SK-N-SH treated with all-trans-retinoic acid at 6 μM for 48 hours (cell line): ENCODE results near the gene BABAM1.

Source experiments
- ATAC-seq: fragments of 200-7000 bp; cut with Tn5 transposase; 3 replicates; pipeline ENCODE4 v1.9.1; 2020; ENCODE audit warnings: mild to moderate bottlenecking, moderate library complexity
- ARNTL ChIP-seq: fragments of 450-650 bp; formaldehyde crosslinking; IDR thresholded peaks from 2 replicates; pipeline ENCODE4 v1.5.0; 2020; ENCODE audit warnings: low read depth, mild to moderate bottlenecking, moderate library complexity, borderline replicate concordance
- BACH2 ChIP-seq: fragments of 250-450 bp; sonication (Bioruptor Pico); IDR thresholded peaks from 2 replicates; pipeline ENCODE4 v1.9.0; 2021; ENCODE audit warnings: mild to moderate bottlenecking, borderline replicate concordance
- CSDC2 ChIP-seq: fragments of 250-450 bp; sonication (Bioruptor Pico); IDR thresholded peaks from 2 replicates; pipeline ENCODE4 v1.5.0; 2020; ENCODE audit warnings: mild to moderate bottlenecking, moderate library complexity
- CSRNP3 ChIP-seq: fragments of 250-450 bp; sonication (Bioruptor Pico); IDR thresholded peaks from 2 replicates; pipeline ENCODE4 v1.5.1; 2021; ENCODE audit warnings: mild to moderate bottlenecking, moderate library complexity
- ESRRG ChIP-seq: fragments of 250-450 bp; sonication (Bioruptor Pico); IDR thresholded peaks from 2 replicates; pipeline ENCODE4 v1.6.1; 2021; ENCODE audit warnings: mild to moderate bottlenecking
- GLIS3 ChIP-seq: fragments of 250-450 bp; sonication (Bioruptor Pico); IDR thresholded peaks from 2 replicates; pipeline ENCODE4 v1.5.0; 2020; ENCODE audit warnings: mild to moderate bottlenecking, moderate library complexity
- ISL1 ChIP-seq: fragments of 250-450 bp; sonication (Bioruptor Pico); IDR thresholded peaks from 2 replicates; pipeline ENCODE4 v2.1.2; 2022; ENCODE audit warnings: mild to moderate bottlenecking, moderate library complexity
- OSR1 ChIP-seq: fragments of 250-450 bp; sonication (Bioruptor Pico); IDR thresholded peaks from 2 replicates; pipeline ENCODE4 v1.8.0; 2022; ENCODE audit warnings: moderate library complexity, mild to moderate bottlenecking, inconsistent platforms
- RARB ChIP-seq: fragments of 250-450 bp; sonication (Bioruptor Pico); IDR thresholded peaks from 2 replicates; pipeline ENCODE4 v1.8.0; 2021; ENCODE audit warnings: mild to moderate bottlenecking, moderate library complexity
- SNAI2 ChIP-seq: fragments of 250-450 bp; sonication (Bioruptor Pico); IDR thresholded peaks from 2 replicates; pipeline ENCODE4 v1.5.0; 2020; ENCODE audit warnings: mild to moderate bottlenecking, moderate library complexity
- TCF4 ChIP-seq: fragments of 250-450 bp; sonication (Bioruptor Pico); IDR thresholded peaks from 2 replicates; pipeline ENCODE4 v1.8.0; 2021; ENCODE audit warnings: mild to moderate bottlenecking, moderate library complexity, borderline replicate concordance
- ZC3H10 ChIP-seq: fragments of 250-450 bp; sonication (Bioruptor Pico); IDR thresholded peaks from 2 replicates; pipeline ENCODE4 v1.5.1; 2021; ENCODE audit warnings: mild to moderate bottlenecking, moderate library complexity
- ZFP3 ChIP-seq: fragments of 250-450 bp; sonication (Bioruptor Pico); IDR thresholded peaks from 2 replicates; pipeline ENCODE4 v1.5.0; 2020; ENCODE audit warnings: mild to moderate bottlenecking, moderate library complexity
- ZNF565 ChIP-seq: fragments of 450-650 bp; formaldehyde crosslinking; conservative IDR thresholded peaks from 2 replicates; pipeline ENCODE4 v1.5.0; 2020; ENCODE audit warnings: low read depth, mild to moderate bottlenecking, moderate library complexity
- ZNF70 ChIP-seq: fragments of 450-650 bp; formaldehyde crosslinking; IDR thresholded peaks from 2 replicates; pipeline ENCODE4 v1.5.0; 2020; ENCODE audit warnings: mild to moderate bottlenecking, moderate library complexity
- ZNF8 ChIP-seq: fragments of 450-650 bp; formaldehyde crosslinking; IDR thresholded peaks from 2 replicates; pipeline ENCODE4 v1.5.0; 2020; ENCODE audit warnings: mild to moderate bottlenecking, moderate library complexity
- TF ChIP-seq, protein P1 (sequence below): fragments of 250-450 bp; sonication (Bioruptor Pico); IDR thresholded peaks from 2 replicates; pipeline ENCODE4 v1.5.1; 2020; ENCODE audit warnings: low read depth, mild to moderate bottlenecking, moderate library complexity
- TF ChIP-seq, protein P2 (sequence below): fragments of 250-450 bp; sonication (Bioruptor Pico); IDR thresholded peaks from 2 replicates; pipeline ENCODE4 v1.8.0; 2020; ENCODE audit warnings: mild to moderate bottlenecking, moderate library complexity, borderline replicate concordance
- TF ChIP-seq, protein P3 (sequence below): fragments of 250-450 bp; sonication (Bioruptor Pico); IDR thresholded peaks from 2 replicates; pipeline ENCODE4 v1.5.0; 2020; ENCODE audit warnings: mild to moderate bottlenecking, moderate library complexity
- TF ChIP-seq, protein P4 (sequence below): fragments of 250-450 bp; sonication (Bioruptor Pico); IDR thresholded peaks from 2 replicates; pipeline ENCODE4 v1.8.0; 2021; ENCODE audit warnings: low read depth, mild to moderate bottlenecking, moderate library complexity, borderline replicate concordance

Gene BABAM1

GRCh38 chr19:17246681-17247425 is 20.4 kb upstream of the BABAM1 start:
- peak; percentile 56 for ATAC-seq

GRCh38 chr19:17248011-17248776 is 19.0 kb upstream of the BABAM1 start:
- ATAC-seq = no peak

More at GRCh38 chr19:17246681-17247425, 20.4 kb upstream of the BABAM1 start:
- TF ChIP-seq BACH2 (CRISPR knock-in tag) (no peak), TCF4 (CRISPR knock-in tag) (peak; percentile 84; the same call in 1 of the 2 replicates), SNAI2 (CRISPR knock-in tag) (no peak), ESRRG (CRISPR knock-in tag) (no peak), CSRNP3 (CRISPR knock-in tag) (0 out of 2 replicates have a peak, but pooled peaks have one; percentile 16), ARNTL (CRISPR knock-in tag) (no peak)
- TF ChIP-seq, protein P1, sequence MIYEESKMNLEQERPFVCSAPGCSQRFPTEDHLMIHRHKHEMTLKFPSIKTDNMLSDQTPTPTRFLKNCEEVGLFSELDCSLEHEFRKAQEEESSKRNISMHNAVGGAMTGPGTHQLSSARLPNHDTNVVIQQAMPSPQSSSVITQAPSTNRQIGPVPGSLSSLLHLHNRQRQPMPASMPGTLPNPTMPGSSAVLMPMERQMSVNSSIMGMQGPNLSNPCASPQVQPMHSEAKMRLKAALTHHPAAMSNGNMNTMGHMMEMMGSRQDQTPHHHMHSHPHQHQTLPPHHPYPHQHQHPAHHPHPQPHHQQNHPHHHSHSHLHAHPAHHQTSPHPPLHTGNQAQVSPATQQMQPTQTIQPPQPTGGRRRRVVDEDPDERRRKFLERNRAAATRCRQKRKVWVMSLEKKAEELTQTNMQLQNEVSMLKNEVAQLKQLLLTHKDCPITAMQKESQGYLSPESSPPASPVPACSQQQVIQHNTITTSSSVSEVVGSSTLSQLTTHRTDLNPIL = no peak
- TF ChIP-seq, protein P2, sequence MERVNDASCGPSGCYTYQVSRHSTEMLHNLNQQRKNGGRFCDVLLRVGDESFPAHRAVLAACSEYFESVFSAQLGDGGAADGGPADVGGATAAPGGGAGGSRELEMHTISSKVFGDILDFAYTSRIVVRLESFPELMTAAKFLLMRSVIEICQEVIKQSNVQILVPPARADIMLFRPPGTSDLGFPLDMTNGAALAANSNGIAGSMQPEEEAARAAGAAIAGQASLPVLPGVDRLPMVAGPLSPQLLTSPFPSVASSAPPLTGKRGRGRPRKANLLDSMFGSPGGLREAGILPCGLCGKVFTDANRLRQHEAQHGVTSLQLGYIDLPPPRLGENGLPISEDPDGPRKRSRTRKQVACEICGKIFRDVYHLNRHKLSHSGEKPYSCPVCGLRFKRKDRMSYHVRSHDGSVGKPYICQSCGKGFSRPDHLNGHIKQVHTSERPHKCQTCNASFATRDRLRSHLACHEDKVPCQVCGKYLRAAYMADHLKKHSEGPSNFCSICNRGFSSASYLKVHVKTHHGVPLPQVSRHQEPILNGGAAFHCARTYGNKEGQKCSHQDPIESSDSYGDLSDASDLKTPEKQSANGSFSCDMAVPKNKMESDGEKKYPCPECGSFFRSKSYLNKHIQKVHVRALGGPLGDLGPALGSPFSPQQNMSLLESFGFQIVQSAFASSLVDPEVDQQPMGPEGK (CRISPR knock-in tag) = no peak

More at GRCh38 chr19:17248011-17248776, 19.0 kb upstream of the BABAM1 start:
- TF ChIP-seq ZNF70 (CRISPR knock-in tag) (no peak), TCF4 (CRISPR knock-in tag) (no peak), SNAI2 (CRISPR knock-in tag) (no peak), ISL1 (CRISPR knock-in tag) (no peak), GLIS3 (CRISPR knock-in tag) (no peak), ZNF565 (CRISPR knock-in tag) (no peak), BACH2 (CRISPR knock-in tag) (no peak), ZNF8 (CRISPR knock-in tag) (no peak), ZC3H10 (no peak), ARNTL (CRISPR knock-in tag) (no peak), RARB (CRISPR knock-in tag) (no peak), CSDC2 (CRISPR knock-in tag) (no peak), ZFP3 (no peak), OSR1 (CRISPR knock-in tag) (no peak)
- TF ChIP-seq, protein P3, sequence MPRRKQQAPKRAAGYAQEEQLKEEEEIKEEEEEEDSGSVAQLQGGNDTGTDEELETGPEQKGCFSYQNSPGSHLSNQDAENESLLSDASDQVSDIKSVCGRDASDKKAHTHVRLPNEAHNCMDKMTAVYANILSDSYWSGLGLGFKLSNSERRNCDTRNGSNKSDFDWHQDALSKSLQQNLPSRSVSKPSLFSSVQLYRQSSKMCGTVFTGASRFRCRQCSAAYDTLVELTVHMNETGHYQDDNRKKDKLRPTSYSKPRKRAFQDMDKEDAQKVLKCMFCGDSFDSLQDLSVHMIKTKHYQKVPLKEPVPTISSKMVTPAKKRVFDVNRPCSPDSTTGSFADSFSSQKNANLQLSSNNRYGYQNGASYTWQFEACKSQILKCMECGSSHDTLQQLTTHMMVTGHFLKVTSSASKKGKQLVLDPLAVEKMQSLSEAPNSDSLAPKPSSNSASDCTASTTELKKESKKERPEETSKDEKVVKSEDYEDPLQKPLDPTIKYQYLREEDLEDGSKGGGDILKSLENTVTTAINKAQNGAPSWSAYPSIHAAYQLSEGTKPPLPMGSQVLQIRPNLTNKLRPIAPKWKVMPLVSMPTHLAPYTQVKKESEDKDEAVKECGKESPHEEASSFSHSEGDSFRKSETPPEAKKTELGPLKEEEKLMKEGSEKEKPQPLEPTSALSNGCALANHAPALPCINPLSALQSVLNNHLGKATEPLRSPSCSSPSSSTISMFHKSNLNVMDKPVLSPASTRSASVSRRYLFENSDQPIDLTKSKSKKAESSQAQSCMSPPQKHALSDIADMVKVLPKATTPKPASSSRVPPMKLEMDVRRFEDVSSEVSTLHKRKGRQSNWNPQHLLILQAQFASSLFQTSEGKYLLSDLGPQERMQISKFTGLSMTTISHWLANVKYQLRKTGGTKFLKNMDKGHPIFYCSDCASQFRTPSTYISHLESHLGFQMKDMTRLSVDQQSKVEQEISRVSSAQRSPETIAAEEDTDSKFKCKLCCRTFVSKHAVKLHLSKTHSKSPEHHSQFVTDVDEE = no peak
- TF ChIP-seq, protein P1 = no peak
- TF ChIP-seq, protein P4, sequence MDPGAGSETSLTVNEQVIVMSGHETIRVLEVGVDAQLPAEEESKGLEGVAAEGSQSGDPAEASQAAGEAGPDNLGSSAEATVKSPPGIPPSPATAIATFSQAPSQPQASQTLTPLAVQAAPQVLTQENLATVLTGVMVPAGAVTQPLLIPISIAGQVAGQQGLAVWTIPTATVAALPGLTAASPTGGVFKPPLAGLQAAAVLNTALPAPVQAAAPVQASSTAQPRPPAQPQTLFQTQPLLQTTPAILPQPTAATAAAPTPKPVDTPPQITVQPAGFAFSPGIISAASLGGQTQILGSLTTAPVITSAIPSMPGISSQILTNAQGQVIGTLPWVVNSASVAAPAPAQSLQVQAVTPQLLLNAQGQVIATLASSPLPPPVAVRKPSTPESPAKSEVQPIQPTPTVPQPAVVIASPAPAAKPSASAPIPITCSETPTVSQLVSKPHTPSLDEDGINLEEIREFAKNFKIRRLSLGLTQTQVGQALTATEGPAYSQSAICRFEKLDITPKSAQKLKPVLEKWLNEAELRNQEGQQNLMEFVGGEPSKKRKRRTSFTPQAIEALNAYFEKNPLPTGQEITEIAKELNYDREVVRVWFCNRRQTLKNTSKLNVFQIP (CRISPR knock-in tag) = no peak
- TF ChIP-seq, protein P2 (CRISPR knock-in tag) = no peak
